Spleen (tissue), 7 donors: Measurements from ENCODE around the gene TNFRSF18.

Experiments
- CTCF ChIP-seq, 11 experiments: fragments of 200-600 bp in 7 of 11; fragments of 450-650 bp in 4 of 11; sonication (generic) in 4 of 11; IDR thresholded peaks in 8 of 11; conservative IDR thresholded peaks in 3 of 11; 1 replicate in 7 of 11; 2 replicates in 4 of 11; pipeline versions ENCODE4 v1.4.0 to v1.8.0; 2016 to 2021; ENCODE audit warnings: antibody characterized with exemption in 11 of 11, inconsistent platforms in 4 of 11, mild to moderate bottlenecking in 1 of 11
- POLR2AphosphoS5 ChIP-seq, 3 donors: sonication (generic); formaldehyde crosslinking; IDR thresholded peaks; one replicate each; pipeline ENCODE4 v1.5.1; 2017; ENCODE audit warnings: antibody characterized with exemption in 3 of 3
- donor health status: DM: no; HTN: no; CAD: no; lungs with moderate emphysema.
- donor health status: DM: no; HTN: no; CAD: no.
- donor health status: DM: no; HTN: no; CAD: no.

DNA sequence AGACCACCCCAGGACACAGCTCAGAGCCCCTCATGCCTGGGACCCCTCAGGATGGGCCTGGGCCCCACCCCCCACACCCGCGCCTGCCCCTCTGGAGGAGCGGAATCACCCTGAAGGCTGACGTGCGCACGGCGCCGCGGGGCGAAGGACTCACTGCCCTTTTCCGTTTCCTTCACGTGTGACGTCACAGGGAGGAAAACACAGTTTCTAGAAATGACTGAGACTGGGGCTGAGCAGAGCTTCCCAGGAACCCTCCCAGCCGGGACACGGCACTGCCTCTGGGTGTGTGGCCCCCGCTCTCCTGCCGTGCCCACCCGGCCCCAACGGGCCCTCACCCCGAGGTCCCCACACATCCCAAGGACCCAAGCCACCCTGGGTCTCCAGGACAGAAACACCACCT, 12.9 kb upstream of the TNFRSF18 start:
- TF ChIP-seq CTCF (IDR thresholded peaks at IDR 0.05 in 8 of 11, conservative IDR thresholded peaks at IDR 0.05 in 3 of 11) (no peak), POLR2AphosphoS5 (IDR thresholded peaks at IDR 0.05) (peak in 2 of 3 donors; percentile 11 to 24)
